Fibroblast of skin of abdomen (primary cell): ENCODE measurements around the gene TAS2R5. TPM values are rescaled to one million over a fixed set of nuclear protein-coding genes. Genes with fewer than 3 reads are reported as not detected.
"Not testable (repeated sequence)": the region's sequence is repeated elsewhere in the genome, so short reads cannot be mapped to it uniquely, and the experiment has no call there.

ENCODE experiments used
- DNase-seq: peaks from one replicate; pipeline ENCODE4 v3.0.0-alpha.2; 2013
- polyA plus RNA-seq, 2 experiments: library from polyadenylated mRNA; unstranded; fragments of 120-200 nt; gene quantifications; one replicate each; pipeline ENCODE4 v1.2.1, GENCODE V29; 2013; ENCODE audit not compliant: insufficient read length in 2 of 2

The TAS2R5 gene
- 0.33 TPM for polyA plus RNA-seq (2013, experiment 1 of 2; ENCODE audit: insufficient read length)
- polyA plus RNA-seq (2013, experiment 2 of 2; ENCODE audit: insufficient read length), result 0.34 TPM

DNA sequence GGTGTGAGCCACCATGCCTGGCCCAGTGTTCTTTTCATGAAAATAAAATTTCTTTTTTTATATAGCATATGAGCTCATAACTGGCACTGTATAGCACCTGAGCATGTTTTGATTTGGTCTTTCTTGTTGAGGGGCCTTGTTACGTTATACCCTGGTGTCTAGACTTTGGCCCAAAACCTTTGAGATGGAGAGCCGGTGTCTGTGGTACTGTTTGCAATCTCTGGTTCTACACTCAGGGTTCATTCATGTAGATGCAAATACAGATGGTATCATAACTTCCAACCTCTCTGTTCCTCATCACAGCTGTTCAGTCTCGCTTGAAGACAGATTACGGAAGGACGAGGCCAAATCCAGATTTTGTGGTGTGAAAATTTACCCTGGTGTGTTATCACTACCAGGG, at the start of gene TAS2R5:
TAS2R5 (plus strand) TSS at position 301 of the 400 bp plus-strand sequence. CDS start 145 bp downstream, outside the sequence.
- DNase-seq, result no peak

GRCh38 chr7:141742229-141742628, 47.8 kb upstream of the TAS2R5 start:
- DNase-seq, result no peak

DNA sequence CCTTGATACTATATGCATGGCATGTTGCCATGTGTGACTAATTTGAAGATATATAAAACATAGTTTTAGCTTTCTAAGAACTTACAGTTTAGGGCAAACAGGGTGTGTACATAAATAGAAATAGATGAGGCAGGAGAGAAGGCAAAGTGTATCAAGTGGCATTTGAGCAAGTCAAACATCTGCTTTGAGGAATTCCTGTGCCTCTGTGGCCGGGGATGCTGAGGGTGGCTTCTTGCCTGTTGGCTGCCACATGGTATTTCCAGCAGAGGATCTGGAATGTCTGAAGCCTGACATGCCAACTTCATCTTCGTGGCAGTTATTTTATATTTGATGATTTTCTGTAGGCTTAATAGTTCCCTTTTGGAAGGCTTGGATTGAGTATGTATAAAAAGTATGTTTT, 45.9 kb upstream of the TAS2R5 start:
- no peak for DNase-seq

- no peak for DNase-seq
Observed at GRCh38 chr7:141748396-141748795, 41.6 kb upstream of the TAS2R5 start.

- DNase-seq, result peak; percentile 26
Observed at GRCh38 chr7:141751904-141752303, 38.1 kb upstream of the TAS2R5 start.

DNA sequence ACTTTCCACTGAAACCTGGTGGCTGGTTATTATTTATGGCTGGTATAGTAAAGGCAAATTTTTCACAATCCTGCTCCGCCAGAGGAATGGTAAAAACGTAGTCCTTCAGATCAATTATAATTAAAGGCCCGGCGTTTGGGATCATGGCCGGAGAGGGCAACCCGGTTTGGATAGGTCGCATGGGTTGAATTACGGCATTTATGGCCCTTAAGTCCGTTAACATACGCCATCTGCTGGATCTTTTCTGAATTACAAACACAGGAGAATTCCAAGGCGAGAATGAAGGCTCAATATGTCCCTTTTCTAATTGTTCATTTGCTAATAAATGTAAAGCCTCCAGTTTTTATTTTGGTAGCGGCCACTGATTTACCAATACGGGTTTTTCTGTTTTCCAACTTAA, 37.4 kb upstream of the TAS2R5 start:
- no peak for DNase-seq

DNA sequence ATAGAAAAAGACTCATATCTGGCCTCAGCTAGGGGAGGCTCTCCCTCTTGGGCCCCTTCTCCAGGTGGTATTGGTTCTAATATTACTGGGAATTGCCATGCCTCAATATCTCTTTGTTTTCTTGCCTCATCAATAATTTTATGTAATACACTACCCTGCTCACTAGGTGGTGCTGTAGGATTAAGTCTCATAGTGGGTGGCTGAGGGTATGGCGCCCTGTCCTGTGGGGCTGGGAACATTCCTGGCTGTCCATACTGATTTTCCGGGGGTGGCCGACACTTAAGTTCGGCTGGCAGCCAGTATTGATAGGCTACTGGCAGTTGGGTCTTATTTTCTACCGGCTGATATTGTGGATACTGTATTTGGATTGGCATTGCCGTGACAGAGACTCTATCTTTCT, 35.1 kb upstream of the TAS2R5 start:
- DNase-seq, result no peak

DNA sequence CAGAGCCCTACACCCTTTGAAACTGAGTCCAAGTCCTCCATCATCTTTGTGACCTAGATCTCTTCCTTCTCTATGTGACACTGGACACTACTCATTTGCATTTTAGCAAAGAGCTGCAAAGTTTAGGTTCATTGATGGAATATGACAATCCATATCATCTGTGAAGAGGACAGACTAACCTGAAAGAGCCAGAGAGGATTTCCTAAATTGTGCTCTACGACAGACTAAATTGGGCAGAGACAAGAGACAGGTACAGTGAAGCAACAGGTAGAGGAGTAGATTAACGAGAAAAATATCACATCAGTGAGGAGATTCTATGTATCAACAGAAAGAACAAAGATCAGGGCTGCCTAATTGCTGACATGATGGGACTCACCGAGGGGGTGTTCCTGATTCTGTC, 26.2 kb upstream of the TAS2R5 start, which contains the start of gene TAS2R3:
TAS2R3 (plus strand) TSS at position 301 of the 400 bp plus-strand sequence; CDS start at position 363, 62 bp downstream.
- DNase-seq, result no peak

DNA sequence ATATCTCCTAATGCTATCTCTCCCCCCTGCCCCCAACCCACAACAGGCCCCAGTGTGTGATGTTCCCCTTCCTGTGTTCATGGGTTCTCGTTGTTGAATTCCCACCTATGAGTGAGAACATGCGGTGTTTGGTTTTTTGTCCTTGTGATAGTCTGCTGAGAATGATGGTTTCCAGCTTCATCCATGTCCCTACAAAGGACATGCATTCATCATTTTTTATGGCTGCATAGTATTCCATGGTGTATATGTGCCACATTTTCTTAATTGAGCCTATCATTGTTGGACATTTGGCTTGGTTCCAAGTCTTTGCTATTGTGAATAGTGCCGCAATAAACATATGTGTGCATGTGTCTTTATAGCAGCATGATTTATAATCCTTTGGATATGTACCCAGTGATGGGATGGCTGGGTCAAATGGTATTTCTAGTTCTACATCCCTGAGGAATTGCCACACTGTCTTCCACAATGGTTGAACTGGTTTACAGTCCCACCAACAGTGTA, 19.9 kb upstream of the TAS2R5 start:
- not testable (repeated sequence) for DNase-seq

DNA sequence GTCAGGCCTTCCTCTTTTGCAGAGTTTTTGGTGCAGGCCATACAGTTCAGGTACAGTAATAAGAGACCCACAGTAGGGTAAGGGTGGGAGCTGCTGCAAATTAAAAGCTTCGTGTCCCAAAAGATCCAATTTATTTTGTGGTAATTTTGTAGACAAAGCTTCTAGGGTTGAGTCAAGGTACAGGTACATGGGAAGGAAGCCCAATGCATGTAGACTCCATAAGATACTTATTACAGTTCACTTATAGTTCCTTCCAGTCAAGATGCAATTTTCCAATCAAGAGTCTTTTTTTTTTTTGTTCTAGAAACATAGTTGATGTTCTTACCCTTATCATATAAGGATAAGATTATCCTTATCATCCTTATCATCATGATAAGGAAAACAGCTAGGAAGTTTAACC, 13.6 kb upstream of the TAS2R5 start, which contains the start of gene TAS2R4:
TAS2R4 (plus strand) TSS at position 301 of the 400 bp plus-strand sequence. CDS start 1,815 bp downstream, outside the sequence.
- DNase-seq, result no peak

DNA sequence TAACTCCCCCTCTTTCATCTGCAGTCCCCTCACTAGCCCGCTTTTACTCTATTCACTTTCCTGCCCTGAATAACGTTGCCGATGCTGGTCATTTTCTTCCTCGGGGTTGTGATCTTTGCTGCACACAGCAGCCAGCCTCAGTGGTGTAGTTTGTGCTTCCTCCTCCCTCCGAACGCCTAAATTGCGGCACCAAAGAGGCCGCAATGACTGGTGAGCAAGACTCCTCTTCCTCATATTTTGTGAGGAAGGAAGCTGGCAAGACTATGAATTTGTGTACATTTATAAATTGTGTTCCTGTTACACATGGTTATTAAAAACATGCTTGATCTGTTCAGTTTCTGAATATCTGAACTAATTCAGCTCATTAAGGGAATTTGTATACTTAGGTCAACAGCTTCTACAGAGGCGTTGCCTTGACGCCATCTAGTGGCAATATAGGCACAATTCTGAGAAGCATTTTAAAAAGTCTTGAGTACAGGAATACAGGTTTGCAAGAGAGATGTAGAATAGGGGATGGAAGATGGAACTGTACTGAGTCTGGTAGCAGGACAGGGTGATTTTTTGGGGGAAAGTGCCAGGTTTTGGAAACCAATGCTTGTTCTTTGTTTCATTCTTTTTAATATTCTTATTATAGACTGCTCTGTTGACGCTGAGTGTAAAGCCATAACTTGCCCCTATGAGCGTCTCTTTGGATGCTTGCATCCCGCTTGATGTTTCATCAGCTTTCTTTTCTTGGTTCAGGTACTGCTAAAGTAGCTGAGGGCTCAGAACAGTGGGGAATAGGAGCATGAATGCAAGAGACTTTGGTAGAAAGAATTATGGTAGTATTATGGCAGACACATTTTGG, 4.1 kb upstream of the TAS2R5 start:
- DNase-seq, result peak; percentile 37

GRCh38 chr7:141788296-141788695, 1.7 kb upstream of the TAS2R5 start:
- no peak for DNase-seq

DNA sequence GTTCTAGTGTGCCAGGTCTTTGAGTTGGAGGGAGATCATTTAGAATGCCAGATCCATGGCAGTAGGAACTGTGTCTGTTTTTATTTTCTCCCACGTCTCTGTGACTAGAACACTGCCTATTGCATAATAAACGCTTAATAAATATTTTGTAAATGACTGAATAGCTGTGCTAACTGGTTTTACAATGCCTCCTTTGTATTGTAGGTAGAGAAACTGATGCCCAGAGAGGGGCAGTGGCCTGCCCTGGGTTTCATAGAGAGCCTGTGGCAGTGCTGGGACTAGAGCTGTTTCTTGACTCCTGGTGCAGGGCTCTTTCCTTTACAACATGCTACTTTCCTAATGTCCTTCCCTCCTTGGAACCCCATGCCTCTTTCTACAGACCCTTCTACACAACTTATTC, 2.5 kb downstream of the TAS2R5 start:
- no peak for DNase-seq

DNA sequence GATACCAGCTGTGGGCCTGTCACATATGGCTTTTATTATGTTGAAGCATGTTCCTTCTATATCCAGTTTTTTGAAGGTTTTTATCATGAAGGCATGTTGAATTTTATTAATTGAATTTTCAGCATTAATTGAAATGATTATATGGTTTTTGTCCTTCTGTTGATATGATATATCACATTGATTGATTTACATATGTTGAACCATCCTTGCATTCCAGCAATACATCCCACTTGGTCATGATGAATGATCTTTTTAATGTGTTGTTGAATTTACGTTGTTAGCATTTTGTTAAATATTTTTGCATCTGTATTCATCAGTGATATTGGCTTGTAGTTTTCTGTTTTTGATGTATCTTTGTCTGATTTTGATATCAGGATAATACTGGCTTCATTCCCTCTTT, 30.1 kb downstream of the TAS2R5 start:
- DNase-seq, result no peak

GRCh38 chr7:141822432-141822831, 32.4 kb downstream of the TAS2R5 start:
- not testable (repeated sequence) for DNase-seq

GRCh38 chr7:141837683-141838082, 47.7 kb downstream of the TAS2R5 start:
- DNase-seq, result no peak

DNA sequence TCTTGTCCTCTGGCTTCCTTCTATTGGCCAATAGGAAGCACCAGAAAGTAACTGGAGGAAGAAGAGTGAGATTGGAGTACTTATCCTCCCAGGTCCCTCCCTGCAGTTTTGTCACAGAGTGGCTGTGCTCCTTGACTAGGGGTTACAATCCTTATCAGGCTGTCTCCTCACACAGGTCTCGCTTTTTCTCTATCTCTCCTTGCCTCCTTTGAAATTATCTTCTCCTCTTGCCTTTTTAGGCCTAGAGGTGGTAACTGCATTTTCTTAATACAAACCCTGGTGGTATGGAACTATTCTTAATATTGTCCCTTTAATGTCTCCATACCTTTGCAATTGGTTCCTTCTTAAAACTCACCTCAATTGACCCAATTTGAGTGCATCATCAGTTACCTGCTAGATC, 48.6 kb downstream of the TAS2R5 start:
- no peak for DNase-seq

DNA sequence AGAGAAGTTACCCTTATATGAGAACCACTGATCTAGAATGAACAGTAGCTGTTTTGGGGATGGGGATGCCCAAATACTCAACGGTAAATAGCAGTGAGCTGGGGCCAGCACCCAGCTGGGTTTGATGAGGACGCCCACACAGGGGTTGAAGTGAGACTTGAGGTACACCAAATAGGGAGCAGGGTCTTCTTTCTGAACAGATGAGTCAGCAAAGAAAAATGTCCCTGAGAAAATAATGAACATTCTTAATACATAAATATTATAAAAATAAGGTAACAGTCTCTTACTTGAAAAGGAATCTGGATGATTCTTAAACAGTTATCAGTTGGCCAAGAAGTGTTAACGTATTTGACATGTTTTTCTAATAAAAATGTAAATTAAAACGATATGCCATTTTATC, 49.2 kb downstream of the TAS2R5 start:
- DNase-seq, result no peak

DNA sequence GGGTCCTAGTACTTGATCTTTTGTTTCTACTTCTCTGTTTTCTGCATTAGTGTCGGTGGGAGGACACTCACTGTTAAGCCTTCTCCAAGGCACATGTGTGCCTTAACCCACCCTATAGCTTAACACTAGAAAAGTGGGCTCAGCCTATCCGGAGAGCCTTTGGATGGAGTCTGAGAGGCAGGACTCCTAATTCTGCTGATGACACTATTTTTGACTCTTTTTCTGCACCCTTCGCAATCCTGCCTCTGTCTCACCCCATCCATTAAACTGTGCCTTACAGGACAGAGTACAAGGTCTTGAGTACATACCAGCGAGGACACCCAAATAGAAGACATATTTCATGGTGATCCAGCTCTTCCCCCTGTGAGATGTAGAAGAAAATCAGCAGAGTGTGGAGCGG, 50.7 kb downstream of the TAS2R5 start:
- DNase-seq, result no peak
